ENCODE measurements around the gene CPHXL2. TPM values are rescaled to one million over a fixed set of nuclear protein-coding genes. Genes with fewer than 3 reads are reported as not detected.

The CPHXL2 gene
- total RNA-seq, 4 donors from 2014 or later, result not detected

GRCh38 chr16:75682308-75682707 lies 5.5 kb upstream of the CPHXL2 start:
- no peaks in the 10 kb centered on the region for H3K9me3 ChIP-seq
- H3K36me3 ChIP-seq, result no peaks in the 10 kb centered on the region
- H3K27me3 ChIP-seq, result no peaks in the 10 kb centered on the region
- H3K27ac ChIP-seq (replicated peaks in 1 of 4), result no peak overlapping the region
- H3K4me3 ChIP-seq, result no peak overlapping the region
- intact Hi-C loops (cut with DNase I), result no loop called here
- H3K4me1 ChIP-seq, result no peaks in the 10 kb centered on the region
- TF ChIP-seq POLR2A (IDR thresholded peaks at IDR 0.05; ENCODE audit: low read depth) (no peak), CTCF (IDR thresholded peaks at IDR 0.05) (no peak), EP300 (IDR thresholded peaks at IDR 0.05) (no peak), POLR2AphosphoS5 (IDR thresholded peaks at IDR 0.05) (no peak)
- DNase-seq (ENCODE audit: extremely low spot score), result no peak
- WGBS, result 95% methylated on average over 14 of the region's 14 CpGs

- H3K27me3 ChIP-seq, result no peaks in the 10 kb centered on the region
- intact Hi-C loops (cut with DNase I), result no loop called here
- no peak overlapping the region for H3K27ac ChIP-seq (replicated peaks in 1 of 4)
- H3K36me3 ChIP-seq, result no peaks in the 10 kb centered on the region
- no peak overlapping the region for H3K4me3 ChIP-seq
- DNase-seq (ENCODE audit: extremely low spot score), result no peak
- TF ChIP-seq CTCF (IDR thresholded peaks at IDR 0.05) (no peak), POLR2A (IDR thresholded peaks at IDR 0.05; ENCODE audit: low read depth) (no peak), EP300 (IDR thresholded peaks at IDR 0.05) (no peak), POLR2AphosphoS5 (IDR thresholded peaks at IDR 0.05) (no peak)
- no peaks in the 10 kb centered on the region for H3K4me1 ChIP-seq
- no peaks in the 10 kb centered on the region for H3K9me3 ChIP-seq
- WGBS, result 82% methylated on average over 5 of the region's 5 CpGs
Observed at GRCh38 chr16:75679366-75679765, 2.6 kb upstream of the CPHXL2 start.

GRCh38 chr16:75667503-75667902 lies 9.3 kb downstream of the CPHXL2 start:
- Histone ChIP-seq H3K36me3 (no peaks in the 10 kb centered on the region), H3K27me3 (no peaks in the 10 kb centered on the region), H3K9me3 (no peaks in the 10 kb centered on the region), H3K4me1 (no peaks in the 10 kb centered on the region), H3K27ac (replicated peaks in 1 of 4) (no peak overlapping the region), H3K4me3 (no peak overlapping the region)
- TF ChIP-seq EP300 (IDR thresholded peaks at IDR 0.05) (no peak), POLR2A (IDR thresholded peaks at IDR 0.05; ENCODE audit: low read depth) (no peak), CTCF (IDR thresholded peaks at IDR 0.05) (no peak), POLR2AphosphoS5 (IDR thresholded peaks at IDR 0.05) (no peak)
- no peak for DNase-seq (ENCODE audit: extremely low spot score)
- intact Hi-C loops (cut with DNase I), result no loop called here

GRCh38 chr16:75660726-75661302 lies 16.0 kb downstream of the CPHXL2 start:
- no peak overlapping the region for H3K4me3 ChIP-seq
- peaks cover 0 to 13% (median 2%) of the 10 kb centered on the region in 4 donors for H3K4me1 ChIP-seq
- H3K36me3 ChIP-seq, result peaks cover 25 to 61% (median 45%) of the 10 kb centered on the region in 4 donors
- H3K27me3 ChIP-seq, result no peaks in the 10 kb centered on the region
- TF ChIP-seq POLR2A (IDR thresholded peaks at IDR 0.05; ENCODE audit: low read depth) (no peak), POLR2AphosphoS5 (IDR thresholded peaks at IDR 0.05) (no peak), EP300 (IDR thresholded peaks at IDR 0.05) (no peak), CTCF (IDR thresholded peaks at IDR 0.05) (no peak)
- 80% methylated on average over 4 of the region's 4 CpGs for WGBS
- no peak overlapping the region for H3K27ac ChIP-seq (replicated peaks in 1 of 4)
- H3K9me3 ChIP-seq, result no peaks in the 10 kb centered on the region
- DNase-seq (ENCODE audit: extremely low spot score), result no peak
- intact Hi-C loops (cut with DNase I), result no loop called here

- Histone ChIP-seq H3K27ac (replicated peaks in 1 of 4) (no peak overlapping the region), H3K27me3 (no peaks in the 10 kb centered on the region), H3K4me1 (peaks cover 0 to 13% (median 2%) of the 10 kb centered on the region in 4 donors), H3K4me3 (no peak overlapping the region), H3K9me3 (no peaks in the 10 kb centered on the region), H3K36me3 (peaks cover 30 to 66% (median 50%) of the 10 kb centered on the region in 4 donors)
- WGBS, result 90% methylated on average over 6 of the region's 6 CpGs
- intact Hi-C loops (cut with DNase I), result no loop called here
- no peak for DNase-seq (ENCODE audit: extremely low spot score)
- TF ChIP-seq POLR2AphosphoS5 (IDR thresholded peaks at IDR 0.05) (no peak), POLR2A (IDR thresholded peaks at IDR 0.05; ENCODE audit: low read depth) (no peak), EP300 (IDR thresholded peaks at IDR 0.05) (no peak)
Observed at GRCh38 chr16:75660321-75660720, 16.5 kb downstream of the CPHXL2 start.
